Measurements from ENCODE around the gene IVD. TPM values are rescaled to one million over a fixed set of nuclear protein-coding genes. Genes with fewer than 3 reads are reported as not detected.

The IVD gene
- polyA plus RNA-seq, 1 of the 3 experiments (the other 2 are of a cell fraction), result 54.2 TPM

- Histone ChIP-seq H3K4me3 (ENCODE audit: low read depth in 2 of 2, low read length in 1 of 2) (no peak overlapping the region), H3K79me2 (ENCODE audit: insufficient read depth) (no peaks in the 10 kb centered on the region), H3F3A (replicated peaks; ENCODE audit: insufficient read depth) (no peaks in the 10 kb centered on the region), H2AFZ (ENCODE audit: low read depth) (no peak overlapping the region), H3K27ac (ENCODE audit: low read depth in 2 of 2, low read length in 1 of 2) (no peak overlapping the region), H3K4me1 (ENCODE audit: control insufficient read depth in 1 of 2, insufficient read depth in 2 of 2, low read depth in 1 of 2, low read length in 1 of 2) (no peaks in the 10 kb centered on the region; a peak in 1 of 4 replicates), H3K4me2 (no peak overlapping the region), H3K9ac (no peak overlapping the region), H3K9me2 (no peaks in the 10 kb centered on the region), H4K20me1 (ENCODE audit: insufficient read depth) (no peaks in the 10 kb centered on the region), H3K27me3 (ENCODE audit: insufficient read depth) (no peaks in the 10 kb centered on the region; the same call in 1 of the 2 replicates), H3K36me3 (replicated peaks in 1 of 2; ENCODE audit: control insufficient read depth in 1 of 2, insufficient read depth in 2 of 2, low read length in 1 of 2) (no peaks in the 10 kb centered on the region), H3K9me3 (no peaks in the 10 kb centered on the region)
- no peak for DNase-seq
- CTCF ChIA-PET, result interaction anchor here (0.7 to 2.2 kb wide), 4 partner anchors 10 to 86 kb away, joined by 3 to 8 read pairs (median 4); partner anchors contain the start of gene BAHD1
- POLR2A ChIA-PET, result no interaction called here
- WGBS (ENCODE audit: low lambda C conversion rate), result 72% methylated on average over 10 of the region's 10 CpGs
- TF ChIP-seq GABPA (IDR thresholded peaks at IDR 0.05; ENCODE audit: low read depth) (no peak), ELF1 (IDR thresholded peaks at IDR 0.05) (no peak), FOSL2 (IDR thresholded peaks at IDR 0.05; ENCODE audit: borderline replicate concordance, low read depth) (no peak), PBX3 (IDR thresholded peaks at IDR 0.05) (peak; percentile 76)
These were observed 24.7 kb downstream of the IVD start for GRCh38 chr15:40430271-40430805.

- H3F3A ChIP-seq (replicated peaks; ENCODE audit: insufficient read depth), result no peaks in the 10 kb centered on the region
- H3K9me2 ChIP-seq, result no peaks in the 10 kb centered on the region
- H3K36me3 ChIP-seq (replicated peaks in 1 of 2; ENCODE audit: control insufficient read depth in 1 of 2, insufficient read depth in 2 of 2, low read length in 1 of 2), result no peaks in the 10 kb centered on the region
- H3K27me3 ChIP-seq (ENCODE audit: insufficient read depth), result no peaks in the 10 kb centered on the region; the same call in none of the 2 replicates
- H3K9me3 ChIP-seq, result no peaks in the 10 kb centered on the region
- CTCF ChIA-PET, result interaction anchor here (0.8 to 2.3 kb wide), 8 partner anchors 14 to 157 kb away, joined by 3 to 10 read pairs (median 4); no protein-coding TSS in a partner anchor
- no peaks in the 10 kb centered on the region for H3K79me2 ChIP-seq (ENCODE audit: insufficient read depth)
- peaks cover 6 to 28% of the 10 kb centered on the region in 2 experiments; a peak in 2 of 4 replicates for H3K4me1 ChIP-seq (ENCODE audit: control insufficient read depth in 1 of 2, insufficient read depth in 2 of 2, low read depth in 1 of 2, low read length in 1 of 2)
- no peaks in the 10 kb centered on the region for H4K20me1 ChIP-seq (ENCODE audit: insufficient read depth)
- H2AFZ ChIP-seq (ENCODE audit: low read depth), result no peak overlapping the region
- no peak overlapping the region for H3K9ac ChIP-seq
- POLR2A ChIA-PET, result no interaction called here
- no peak overlapping the region for H3K27ac ChIP-seq (ENCODE audit: low read depth in 2 of 2, low read length in 1 of 2)
- DNase-seq, result no peak
- 92% methylated on average over 19 of the region's 20 CpGs for WGBS (ENCODE audit: low lambda C conversion rate)
- no peak overlapping the region for H3K4me2 ChIP-seq
- no peak overlapping the region for H3K4me3 ChIP-seq (ENCODE audit: low read depth in 2 of 2, low read length in 1 of 2)
- TF ChIP-seq TEAD4 (IDR thresholded peaks at IDR 0.05; ENCODE audit: borderline replicate concordance, insufficient read depth) (no peak), EP300 (IDR thresholded peaks at IDR 0.05; ENCODE audit: borderline replicate concordance in 1 of 2, low read depth in 1 of 2, low read length in 1 of 2) (no peak), IRF3 (IDR thresholded peaks at IDR 0.05; ENCODE audit: low read depth, low read length) (no peak), FOSL2 (IDR thresholded peaks at IDR 0.05; ENCODE audit: borderline replicate concordance, low read depth) (no peak), JUND (IDR thresholded peaks at IDR 0.05) (no peak), RFX5 (IDR thresholded peaks at IDR 0.05; ENCODE audit: low read length) (no peak), ZBTB33 (IDR thresholded peaks at IDR 0.05; ENCODE audit: borderline replicate concordance, low read depth) (no peak), RCOR1 (IDR thresholded peaks at IDR 0.05; ENCODE audit: low read length) (no peak), ELF1 (IDR thresholded peaks at IDR 0.05) (no peak), FOXJ3 (CRISPR knock-in tag; IDR thresholded peaks at IDR 0.05) (no peak), YY1 (IDR thresholded peaks at IDR 0.05; ENCODE audit: low read depth) (no peak), NFIC (IDR thresholded peaks at IDR 0.05; ENCODE audit: borderline replicate concordance) (no peak)
These were observed 29.6 kb downstream of the IVD start for GRCh38 chr15:40435023-40435709.

All from SK-N-SH (cell line).